Endothelial cell (in vitro differentiated cells): ENCODE data around the gene BEST1. TPM values are rescaled to one million over a fixed set of nuclear protein-coding genes. Genes with fewer than 3 reads are reported as not detected.

Experiments used
- DNase-seq: peaks from one replicate; pipeline ENCODE4 v3.0.0; 2021; ENCODE audit warnings: low spot score
- H3K27ac Mint-ChIP-seq: one replicate; pipeline ENCODE4 v1.8.0; 2021; ENCODE audit warnings: mixed read lengths, inconsistent platforms; ENCODE audit not compliant: unreplicated experiment
- H3K27me3 Mint-ChIP-seq: one replicate; pipeline ENCODE4 v1.8.0; 2021; ENCODE audit warnings: mild to moderate bottlenecking, moderate library complexity, mixed read lengths, inconsistent platforms; ENCODE audit not compliant: unreplicated experiment
- H3K36me3 Mint-ChIP-seq: one replicate; pipeline ENCODE4 v1.8.0; 2021; ENCODE audit warnings: mild to moderate bottlenecking, low read depth, mixed read lengths, inconsistent platforms; ENCODE audit not compliant: unreplicated experiment
- H3K4me1 Mint-ChIP-seq: one replicate; pipeline ENCODE4 v1.8.0; 2021; ENCODE audit warnings: mild to moderate bottlenecking, mixed read lengths, inconsistent platforms; ENCODE audit not compliant: unreplicated experiment
- H3K4me3 Mint-ChIP-seq: one replicate; pipeline ENCODE4 v1.8.0; 2021; ENCODE audit warnings: mild to moderate bottlenecking, mixed read lengths, inconsistent platforms; ENCODE audit not compliant: unreplicated experiment
- H3K9me3 Mint-ChIP-seq: one replicate; pipeline ENCODE4 v1.8.0; 2021; ENCODE audit warnings: mixed read lengths, inconsistent platforms; ENCODE audit not compliant: unreplicated experiment
- CTCF ChIP-seq: fragments of 200-600 bp; sonication (generic); IDR thresholded peaks from one replicate; pipeline ENCODE4 v1.5.0; 2021; ENCODE audit warnings: antibody characterized with exemption; ENCODE audit not compliant: unreplicated experiment
- total RNA-seq: library from RNA; stranded (reverse); fragmentation: NEBNext Ultra II Directional; extraction: Animal tissue kit (Norgen Biotek cat#: 25700); gene quantifications from one replicate; pipeline ENCODE4 v1.2.1, GENCODE V29; 2021; ENCODE audit not compliant: unreplicated experiment

Gene BEST1
- total RNA-seq, 1 donor from 2014 or later = 0.08 TPM

DNA sequence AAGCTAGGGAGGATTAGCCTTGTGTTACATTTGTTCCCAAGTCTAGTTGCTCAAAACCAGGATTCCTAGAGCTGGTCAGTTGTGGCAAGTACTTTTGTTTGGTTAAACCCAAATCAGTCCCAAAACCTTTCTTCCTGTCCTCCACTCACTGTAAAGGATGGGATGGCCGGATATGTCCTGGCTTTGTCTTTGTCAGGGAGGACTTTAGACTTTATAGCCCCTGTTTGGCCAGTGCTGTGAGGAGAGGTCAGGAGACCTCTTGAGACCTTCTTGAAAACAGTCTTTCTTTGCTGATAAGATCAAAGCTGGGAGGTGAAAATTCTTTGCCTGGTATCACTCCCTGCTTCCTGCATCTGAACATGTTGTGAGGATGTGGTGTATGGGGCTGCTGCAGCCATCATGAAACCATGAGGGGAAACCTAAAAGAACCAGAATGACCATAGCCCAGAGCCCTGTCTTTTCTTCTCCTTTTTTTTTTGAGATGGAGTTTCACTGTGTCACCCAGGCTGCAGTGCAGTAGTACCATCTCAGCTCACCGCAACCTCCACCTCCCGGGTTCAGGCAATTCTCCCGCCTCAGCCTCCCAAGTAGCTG lies 60.9 kb downstream of the BEST1 start:
- no peaks in the 10 kb centered on the region for H3K4me1 Mint-ChIP-seq
- H3K9me3 Mint-ChIP-seq = no peaks in the 10 kb centered on the region
- TF ChIP-seq CTCF = no peak
- DNase-seq = no peak
- H3K27ac Mint-ChIP-seq = no peak overlapping the region
- H3K4me3 Mint-ChIP-seq = no peak overlapping the region
- H3K27me3 Mint-ChIP-seq = peaks cover 4% of the 10 kb centered on the region
- H3K36me3 Mint-ChIP-seq = peaks cover 3% of the 10 kb centered on the region

GRCh38 chr11:62011881-62012280 lies 61.7 kb downstream of the BEST1 start:
- Mint-ChIP-seq H3K27ac (no peak overlapping the region), H3K9me3 (no peaks in the 10 kb centered on the region), H3K36me3 (peaks cover 3% of the 10 kb centered on the region), H3K27me3 (peaks cover 4% of the 10 kb centered on the region), H3K4me1 (no peaks in the 10 kb centered on the region), H3K4me3 (no peak overlapping the region)
- DNase-seq = no peak
- no peak for TF ChIP-seq CTCF

- H3K36me3 Mint-ChIP-seq = peaks cover 3% of the 10 kb centered on the region
- no peaks in the 10 kb centered on the region for H3K4me1 Mint-ChIP-seq
- H3K9me3 Mint-ChIP-seq = no peaks in the 10 kb centered on the region
- H3K27me3 Mint-ChIP-seq = peaks cover 4% of the 10 kb centered on the region
- no peak for DNase-seq
- TF ChIP-seq CTCF = no peak
- no peak overlapping the region for H3K4me3 Mint-ChIP-seq
- H3K27ac Mint-ChIP-seq = no peak overlapping the region
Observed at GRCh38 chr11:62012451-62012831, 62.3 kb downstream of the BEST1 start.

DNA sequence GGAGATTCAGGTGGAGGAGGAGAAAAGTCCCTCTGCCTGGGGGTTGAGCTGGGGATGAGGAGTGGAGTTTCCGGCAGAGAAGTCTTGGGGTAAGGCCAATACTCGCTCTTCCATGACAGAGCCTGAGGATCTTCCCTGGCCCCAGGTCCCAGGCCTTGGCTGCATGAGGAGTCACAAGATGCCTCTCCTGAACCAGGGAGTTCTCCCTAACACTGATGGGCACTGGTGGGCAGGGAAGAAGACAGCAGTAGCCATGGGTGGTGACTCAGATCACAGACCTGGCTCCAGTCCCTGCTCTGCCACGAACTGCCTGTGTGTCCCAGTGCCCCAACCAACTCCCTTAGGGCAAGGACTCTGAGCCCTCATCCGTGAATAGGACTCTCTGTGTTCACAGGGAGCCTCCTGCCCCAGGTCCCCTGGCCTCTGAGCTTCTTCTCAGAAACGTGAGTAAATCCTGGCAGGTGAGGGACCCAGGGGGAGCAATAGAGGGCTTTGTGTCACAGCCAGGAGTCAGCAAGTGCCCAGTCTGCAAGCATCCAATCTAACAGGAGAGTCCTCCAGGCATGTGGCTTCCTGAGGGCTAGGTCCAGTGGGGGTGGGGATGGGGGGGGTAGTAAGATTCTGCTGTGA lies 62.8 kb downstream of the BEST1 start:
- Mint-ChIP-seq H3K36me3 (peaks cover 3% of the 10 kb centered on the region), H3K27me3 (peaks cover 4% of the 10 kb centered on the region), H3K27ac (no peak overlapping the region), H3K4me1 (no peaks in the 10 kb centered on the region), H3K4me3 (no peak overlapping the region), H3K9me3 (no peaks in the 10 kb centered on the region)
- no peak for TF ChIP-seq CTCF
- no peak for DNase-seq

Other genes with a start within 250 kb of the BEST1 start
- 1.5 TPM for gene MYRF, start 197.7 kb upstream of the BEST1 start, total RNA-seq
- 125 TPM for gene TMEM258, start 157.8 kb upstream of the BEST1 start, total RNA-seq
- gene FEN1, start 157.4 kb upstream of the BEST1 start, total RNA-seq = 22.0 TPM
- gene FADS1, start 133.3 kb upstream of the BEST1 start, total RNA-seq = 102 TPM
- gene FADS2, start 122.1 kb upstream of the BEST1 start, total RNA-seq = 682 TPM
- gene FADS3, start 58.8 kb upstream of the BEST1 start, total RNA-seq = 42.0 TPM
- gene RAB3IL1, start 32.8 kb upstream of the BEST1 start, total RNA-seq = 8.9 TPM
- gene FTH1, start 17.3 kb downstream of the BEST1 start, total RNA-seq = 837 TPM
- gene INCENP, start 173.7 kb downstream of the BEST1 start, total RNA-seq = 26.0 TPM
- gene SCGB1D1, start 239.9 kb downstream of the BEST1 start, total RNA-seq = not detected